GM12872 (cell line): ENCODE results near the gene SLAIN1.

ENCODE experiments used
- CTCF ChIP-seq: IDR thresholded peaks from 3 replicates; pipeline ENCODE4 v1.5.1; 2011; ENCODE audit warnings: low read depth, mild to moderate bottlenecking, low read length, moderate library complexity; ENCODE audit not compliant: insufficient read depth

The SLAIN1 gene

GRCh38 chr13:77742801-77743200, 45.3 kb downstream of the SLAIN1 start:
- no peak for TF ChIP-seq CTCF

- TF ChIP-seq CTCF: no peak
Measured at GRCh38 chr13:77745784-77746183, 48.3 kb downstream of the SLAIN1 start.

- TF ChIP-seq CTCF: no peak
Measured at GRCh38 chr13:77749344-77749880, 51.9 kb downstream of the SLAIN1 start.

GRCh38 chr13:77751513-77752456, 54.3 kb downstream of the SLAIN1 start:
- TF ChIP-seq CTCF: peak; percentile 79

GRCh38 chr13:77752512-77753069, 55.1 kb downstream of the SLAIN1 start:
- TF ChIP-seq CTCF: no peak

GRCh38 chr13:77760893-77761292, 63.4 kb downstream of the SLAIN1 start:
- no peak for TF ChIP-seq CTCF

GRCh38 chr13:77767413-77767812, 69.9 kb downstream of the SLAIN1 start:
- TF ChIP-seq CTCF: no peak
